Measurements from ENCODE around the gene C2orf81.

- TF ChIP-seq CTCF (IDR thresholded peaks at IDR 0.05; ENCODE audit: insufficient read depth, low read depth, low read length) = no peak
- TF ChIP-seq EZH2 (IDR thresholded peaks at IDR 0.05; ENCODE audit: insufficient read depth, low read length) = no peak
Measured at GRCh38 chr2:74436848-74437695, 15.7 kb upstream of the C2orf81 start.
